Mucosa of descending colon (tissue), 3 donors: ENCODE results near the gene KIF18B. TPM values are rescaled to one million over a fixed set of nuclear protein-coding genes. Genes with fewer than 3 reads are reported as not detected.
A peak's percentile ranks its signal among the peaks of the same experiment; 100 is the strongest.

Experiments used
- ATAC-seq: fragments of 200-7000 bp; cut with Tn5 transposase; one replicate; pipeline ENCODE4 v1.9.1; 2020; ENCODE audit warnings: mild to moderate bottlenecking, moderate library complexity
- DNase-seq, 3 donors: peaks; one replicate each; pipeline ENCODE4 v3.0.0-alpha.2; 2020
- H3K36me3 ChIP-seq: fragments of 200-600 bp; one replicate; pipeline ENCODE4 v1.8.0; 2021; ENCODE audit warnings: low read depth, mild to moderate bottlenecking
- H3K4me1 ChIP-seq: fragments of 200-600 bp; one replicate; pipeline ENCODE4 v1.8.0; 2021; ENCODE audit warnings: low read depth, mild to moderate bottlenecking
- H3K4me3 ChIP-seq: fragments of 200-600 bp; one replicate; pipeline ENCODE4 v1.8.0; 2021; ENCODE audit warnings: mild to moderate bottlenecking
- H3K9me3 ChIP-seq: fragments of 200-600 bp; one replicate; pipeline ENCODE4 v1.8.0; 2021; ENCODE audit warnings: mild to moderate bottlenecking
- CTCF ChIP-seq: fragments of 200-600 bp; IDR thresholded peaks from one replicate; pipeline ENCODE4 v1.8.0; 2022; ENCODE audit warnings: antibody characterized with exemption, mild to moderate bottlenecking
- intact Hi-C, 2 donors: fragments of 100-400 bp; cut with DNase I in 1 of 2; cut with micrococcal nuclease in 1 of 2; formaldehyde crosslinking; loops; one replicate each; pipeline versions ENCODE4 v1.11.0 to v1.11.1; 2022; cut with DNase I, micrococcal nuclease
- total RNA-seq, 3 donors: library from RNA; stranded (reverse); fragmentation: NEBNext Ultra II Directional in 2 of 3; extraction: Animal tissue kit (Norgen Biotek cat#: 25700) in 2 of 3; gene quantifications; one replicate each; pipeline versions ENCODE4 v1.2.1 to v1.2.4, GENCODE V29; 2021 to 2023
- donor health status: DM: no; HTN: no; CAD: no; lungs with moderate emphysema.
- donor health status: DM: no; HTN: no; CAD: no.
- donor health status: DM: no; HTN: yes; CAD: no.

KIF18B gene
- total RNA-seq, 3 donors from 2014 or later = 2.2 to 10.3 (median 4.6) TPM

- no peak for ATAC-seq
- H3K4me3 ChIP-seq = no peak overlapping the region
- intact Hi-C loops = no loop called here
- no peaks in the 10 kb centered on the region for H3K36me3 ChIP-seq
- H3K9me3 ChIP-seq = no peaks in the 10 kb centered on the region
- no peaks in the 10 kb centered on the region for H3K4me1 ChIP-seq
- TF ChIP-seq CTCF = no peak
- no peak for DNase-seq
These were observed 42.1 kb upstream of the KIF18B start for GRCh38 chr17:44989552-44990138.

GRCh38 chr17:44988044-44988942 lies 40.7 kb upstream of the KIF18B start:
- Histone ChIP-seq H3K4me3 (no peak overlapping the region), H3K9me3 (no peaks in the 10 kb centered on the region), H3K4me1 (no peaks in the 10 kb centered on the region), H3K36me3 (no peaks in the 10 kb centered on the region)
- intact Hi-C loops = no loop called here
- no peak for ATAC-seq
- no peak for TF ChIP-seq CTCF
- DNase-seq = no peak

- ATAC-seq = no peak
- intact Hi-C loops = no loop called here
These were observed 36.0 kb upstream of the KIF18B start for GRCh38 chr17:44983563-44983962.

GRCh38 chr17:44982113-44982702 lies 34.6 kb upstream of the KIF18B start:
- no peak overlapping the region for H3K4me3 ChIP-seq
- peaks cover 4% of the 10 kb centered on the region for H3K4me1 ChIP-seq
- no peak for DNase-seq
- H3K9me3 ChIP-seq = no peaks in the 10 kb centered on the region
- ATAC-seq = no peak
- no peaks in the 10 kb centered on the region for H3K36me3 ChIP-seq
- no peak for TF ChIP-seq CTCF
- intact Hi-C loops = no loop called here

More at GRCh38 chr17:44983563-44983962, 36.0 kb upstream of the KIF18B start:
- Histone ChIP-seq H3K4me1 (peaks cover 4% of the 10 kb centered on the region), H3K9me3 (no peaks in the 10 kb centered on the region), H3K36me3 (no peaks in the 10 kb centered on the region), H3K4me3 (no peak overlapping the region)
- no peak for DNase-seq
- TF ChIP-seq CTCF = no peak

GRCh38 chr17:44981221-44981968 lies 33.8 kb upstream of the KIF18B start:
- Histone ChIP-seq H3K4me1 (peaks cover 4% of the 10 kb centered on the region), H3K9me3 (no peaks in the 10 kb centered on the region), H3K36me3 (no peaks in the 10 kb centered on the region), H3K4me3 (no peak overlapping the region)
- TF ChIP-seq CTCF = no peak
- intact Hi-C loops = no loop called here
- ATAC-seq (peak; percentile 48), DNase-seq (no peak)
